Right lobe of liver (tissue), 6 donors: ENCODE data around the gene CPED1. TPM values are rescaled to one million over a fixed set of nuclear protein-coding genes. Genes with fewer than 3 reads are reported as not detected.
"Not testable (repeated sequence)": the region's sequence is repeated elsewhere in the genome, so short reads cannot be mapped to it uniquely, and the experiment has no call there.

Experiments used
- ATAC-seq, 4 donors: fragments of 200-7000 bp; cut with Tn5 transposase; one replicate each; pipeline ENCODE4 v1.9.1; 2020; ENCODE audit warnings: mild to moderate bottlenecking in 4 of 4, moderate library complexity in 4 of 4
- DNase-seq, 3 donors: peaks; one replicate each; pipeline ENCODE4 v3.0.0-alpha.2; 2020
- H3K27ac ChIP-seq, 3 donors: fragments of 200-600 bp; one replicate each; pipeline ENCODE4 v1.8.0; 2022
- H3K27me3 ChIP-seq, 2 donors: fragments of 200-600 bp; one replicate each; pipeline ENCODE4 v1.8.0; 2022
- H3K36me3 ChIP-seq, 4 donors: fragments of 200-600 bp; sonication (generic) in 1 of 4; one replicate each; pipeline versions ENCODE4 v1.5.1 to v1.8.0; 2017 to 2022; ENCODE audit warnings: control low read depth in 1 of 4
- H3K4me1 ChIP-seq, 4 donors: fragments of 200-600 bp; sonication (generic) in 1 of 4; one replicate each; pipeline versions ENCODE4 v1.5.1 to v1.8.0; 2017 to 2022; ENCODE audit warnings: control low read depth in 1 of 4
- H3K4me3 ChIP-seq, 3 donors: fragments of 200-600 bp; one replicate each; pipeline ENCODE4 v1.8.0; 2022
- H3K9me3 ChIP-seq, 4 donors: fragments of 200-600 bp; sonication (generic) in 1 of 4; one replicate each; pipeline versions ENCODE4 v1.5.1 to v1.8.0; 2017 to 2022; ENCODE audit warnings: control low read depth in 1 of 4
- POLR2A ChIP-seq: fragments of 450-650 bp; IDR thresholded peaks from one replicate; pipeline ENCODE4 v1.6.1; 2017; ENCODE audit warnings: antibody characterized with exemption, mild to moderate bottlenecking
- WGBS: methylation state at CpG from one replicate; pipeline ENCODE4 v1.1.6; 2018; ENCODE audit warnings: low coverage, low lambda C conversion rate; ENCODE audit not compliant: insufficient coverage; ENCODE audit errors: missing lambda C conversion rate; 5-methylcytosine and 5-hydroxymethylcytosine counted together
- intact Hi-C, 2 donors: fragments of 100-400 bp; cut with DNase I; formaldehyde crosslinking; loops; one replicate each; pipeline versions ENCODE4 v1.11.2 to v1.14.1; 2022
- total RNA-seq, 6 experiments: library from RNA; depleted of rRNA in 2 of 6; stranded (reverse); fragments of >200 nt in 2 of 6; fragmentation: NEBNext Ultra II Directional in 3 of 6; extraction: Animal tissue kit (Norgen Biotek cat#: 25700) in 3 of 6; gene quantifications; one replicate each; pipeline versions ENCODE4 v1.1.0 to v1.2.4, GENCODE V29; 2016 to 2023
- TF ChIP-seq, protein P1 (sequence below), 4 donors: fragments of 200-600 bp in 3 of 4; fragments of 450-650 bp in 1 of 4; IDR thresholded peaks; one replicate each; pipeline versions ENCODE4 v1.5.1 to v1.8.0; 2016 to 2022; ENCODE audit warnings: antibody characterized with exemption in 4 of 4, mild to moderate bottlenecking in 2 of 4
- donor health status: DM: no; HTN: yes; CAD: no.
- donor health status: DM: no; HTN: no; CAD: no.
- donor health status: DM: no; HTN: no; CAD: no.
- donor health status: DM: no; HTN: yes; CAD: no.
- donor health status: DM: no; HTN: yes; CAD: no.

Gene CPED1
- total RNA-seq, 6 experiments from 2014 or later = 24.3 to 45.8 (median 34.9) TPM

DNA sequence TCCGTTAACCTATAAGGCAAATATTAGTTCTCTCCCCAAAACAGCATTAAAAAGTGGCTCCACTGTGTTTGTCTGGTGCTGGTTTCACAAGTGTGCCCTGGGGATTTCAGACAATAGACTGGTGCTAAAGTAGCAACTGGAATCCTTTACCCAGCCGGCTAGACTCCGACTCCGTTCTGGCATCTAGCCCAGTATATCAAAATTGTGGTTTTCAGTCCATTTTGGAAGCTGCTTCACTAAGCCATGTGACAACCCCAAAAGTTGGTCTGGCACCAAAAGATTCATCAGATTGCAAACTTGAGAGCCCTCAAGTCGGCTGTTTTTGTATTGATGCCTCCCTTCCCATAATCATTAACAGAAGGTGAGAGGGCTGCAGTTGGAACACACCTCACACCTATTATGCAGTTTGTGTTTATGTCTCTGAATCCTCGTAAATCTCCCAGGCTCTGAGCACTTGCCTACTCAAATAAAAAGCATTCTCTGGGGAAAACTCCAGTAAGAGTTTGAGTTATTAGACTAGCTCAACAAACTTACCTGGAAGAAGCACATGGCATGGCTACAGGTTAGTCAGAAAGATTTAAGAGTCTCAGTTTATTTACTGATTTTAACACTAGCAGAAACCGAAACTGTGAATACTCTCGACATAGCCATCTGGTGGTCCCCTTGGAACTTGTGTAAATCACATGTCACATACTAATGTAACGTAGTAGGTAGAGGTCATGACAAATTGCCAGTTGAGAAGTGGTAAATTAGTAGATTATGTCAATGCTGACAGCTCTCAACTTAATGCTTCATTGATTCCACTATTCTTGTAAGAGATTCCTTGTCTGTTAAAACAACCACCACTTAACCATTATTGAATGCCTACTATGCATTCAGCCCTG lies 325.5 kb downstream of the CPED1 start:
- 34% methylated on average over 6 of the region's 9 CpGs for whole genome bisulfite sequencing
- H3K36me3 ChIP-seq = no peaks in the 10 kb centered on the region
- no peaks in the 10 kb centered on the region for H3K9me3 ChIP-seq
- intact Hi-C loops = no loop called here
- peak; percentile 66 to 93 (median 82) for ATAC-seq
- no peak overlapping the region for H3K27ac ChIP-seq
- no peak overlapping the region for H3K4me3 ChIP-seq
- DNase-seq = no peak
- TF ChIP-seq POLR2A = no peak
- TF ChIP-seq, protein P1, sequence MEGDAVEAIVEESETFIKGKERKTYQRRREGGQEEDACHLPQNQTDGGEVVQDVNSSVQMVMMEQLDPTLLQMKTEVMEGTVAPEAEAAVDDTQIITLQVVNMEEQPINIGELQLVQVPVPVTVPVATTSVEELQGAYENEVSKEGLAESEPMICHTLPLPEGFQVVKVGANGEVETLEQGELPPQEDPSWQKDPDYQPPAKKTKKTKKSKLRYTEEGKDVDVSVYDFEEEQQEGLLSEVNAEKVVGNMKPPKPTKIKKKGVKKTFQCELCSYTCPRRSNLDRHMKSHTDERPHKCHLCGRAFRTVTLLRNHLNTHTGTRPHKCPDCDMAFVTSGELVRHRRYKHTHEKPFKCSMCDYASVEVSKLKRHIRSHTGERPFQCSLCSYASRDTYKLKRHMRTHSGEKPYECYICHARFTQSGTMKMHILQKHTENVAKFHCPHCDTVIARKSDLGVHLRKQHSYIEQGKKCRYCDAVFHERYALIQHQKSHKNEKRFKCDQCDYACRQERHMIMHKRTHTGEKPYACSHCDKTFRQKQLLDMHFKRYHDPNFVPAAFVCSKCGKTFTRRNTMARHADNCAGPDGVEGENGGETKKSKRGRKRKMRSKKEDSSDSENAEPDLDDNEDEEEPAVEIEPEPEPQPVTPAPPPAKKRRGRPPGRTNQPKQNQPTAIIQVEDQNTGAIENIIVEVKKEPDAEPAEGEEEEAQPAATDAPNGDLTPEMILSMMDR (IDR thresholded peaks at IDR 0.05) = no peak
- H3K27me3 ChIP-seq = no peaks in the 10 kb centered on the region
- peaks cover 0 to 8% (median 0%) of the 10 kb centered on the region in 4 donors for H3K4me1 ChIP-seq

DNA sequence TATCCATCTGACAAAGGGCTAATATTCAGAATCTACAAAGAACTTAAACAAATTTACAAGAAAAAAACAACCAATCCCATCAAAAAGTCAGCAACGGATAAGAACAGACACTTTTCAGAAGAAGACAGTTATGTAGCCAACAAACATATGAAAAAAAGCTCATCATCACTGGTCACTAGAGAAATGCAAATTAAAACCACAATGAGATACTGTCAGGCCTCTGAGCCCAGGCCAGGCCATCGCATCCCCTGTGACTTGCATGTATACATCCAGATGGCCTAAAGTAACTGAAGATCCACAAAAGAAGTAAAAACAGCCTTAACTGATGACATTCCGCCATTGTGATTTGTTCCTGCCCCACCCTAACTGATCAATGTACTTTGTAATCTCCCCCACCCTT lies 326.7 kb downstream of the CPED1 start:
- H3K9me3 ChIP-seq, ATAC-seq, H3K27ac ChIP-seq, intact Hi-C loops, H3K4me3 ChIP-seq, DNase-seq, H3K4me1 ChIP-seq, H3K36me3 ChIP-seq, H3K27me3 ChIP-seq: not testable (repeated sequence)
- 100% methylated on average over 2 of the region's 3 CpGs for WGBS

- H3K27ac ChIP-seq = no peak overlapping the region
- no peaks in the 10 kb centered on the region for H3K9me3 ChIP-seq
- TF ChIP-seq, protein P1 (IDR thresholded peaks at IDR 0.05) = no peak
- TF ChIP-seq POLR2A = no peak
- intact Hi-C loops = no loop called here
- H3K4me3 ChIP-seq = no peak overlapping the region
- H3K36me3 ChIP-seq = no peaks in the 10 kb centered on the region
- 35% methylated on average over 3 of the region's 3 CpGs for WGBS
- H3K4me1 ChIP-seq = no peaks in the 10 kb centered on the region
- no peaks in the 10 kb centered on the region for H3K27me3 ChIP-seq
- ATAC-seq (no peak), DNase-seq (no peak)
Observed at GRCh38 chr7:121322460-121322859, 333.9 kb downstream of the CPED1 start.

DNA sequence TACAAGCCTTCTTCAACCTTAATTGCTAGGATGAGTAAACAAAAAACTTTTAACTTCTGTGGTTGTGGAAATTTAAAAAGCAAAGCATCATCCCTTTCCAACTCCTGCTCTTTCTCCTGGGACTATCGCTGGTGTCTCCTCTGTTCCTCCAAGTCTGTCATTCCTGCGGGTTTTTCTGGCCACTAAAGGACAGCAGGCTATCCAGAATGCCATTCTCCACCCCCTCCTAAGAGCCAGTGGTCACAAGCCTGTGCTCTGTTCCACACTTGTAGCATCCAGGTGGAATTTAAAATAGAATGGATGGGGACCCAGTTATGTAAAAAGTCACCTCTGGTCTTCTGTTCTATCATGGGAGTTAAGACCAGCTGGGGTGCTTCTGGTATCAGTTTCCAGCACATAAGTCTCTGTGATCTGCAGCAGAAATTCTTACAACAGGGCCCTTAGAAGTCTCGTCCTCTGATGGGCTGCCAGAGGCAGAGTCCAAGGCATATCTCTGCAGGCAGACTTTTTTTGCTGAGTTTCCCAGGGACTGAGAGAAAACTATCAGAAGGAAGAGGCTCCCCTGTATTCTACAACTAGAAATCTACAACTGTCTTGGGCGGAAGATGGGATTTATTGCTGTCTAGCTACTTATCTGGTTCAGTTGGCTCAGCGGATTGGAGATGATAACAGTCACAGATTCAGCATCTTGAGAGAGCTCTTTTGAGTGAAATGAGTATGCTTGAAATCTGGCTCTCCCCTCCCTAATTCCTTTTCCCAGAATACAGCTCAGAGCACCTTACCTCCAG lies 335.2 kb downstream of the CPED1 start:
- WGBS = 70% methylated on average over 4 of the region's 5 CpGs
- H3K27ac ChIP-seq = no peak overlapping the region
- no peaks in the 10 kb centered on the region for H3K9me3 ChIP-seq
- H3K27me3 ChIP-seq = peaks cover 0 to 5% of the 10 kb centered on the region in 2 donors
- DNase-seq = no peak
- H3K36me3 ChIP-seq = no peaks in the 10 kb centered on the region
- H3K4me1 ChIP-seq = no peaks in the 10 kb centered on the region
- intact Hi-C loops = no loop called here
- TF ChIP-seq, protein P1 (IDR thresholded peaks at IDR 0.05) = no peak
- no peak for TF ChIP-seq POLR2A
- H3K4me3 ChIP-seq = no peak overlapping the region
- no peak for ATAC-seq

DNA sequence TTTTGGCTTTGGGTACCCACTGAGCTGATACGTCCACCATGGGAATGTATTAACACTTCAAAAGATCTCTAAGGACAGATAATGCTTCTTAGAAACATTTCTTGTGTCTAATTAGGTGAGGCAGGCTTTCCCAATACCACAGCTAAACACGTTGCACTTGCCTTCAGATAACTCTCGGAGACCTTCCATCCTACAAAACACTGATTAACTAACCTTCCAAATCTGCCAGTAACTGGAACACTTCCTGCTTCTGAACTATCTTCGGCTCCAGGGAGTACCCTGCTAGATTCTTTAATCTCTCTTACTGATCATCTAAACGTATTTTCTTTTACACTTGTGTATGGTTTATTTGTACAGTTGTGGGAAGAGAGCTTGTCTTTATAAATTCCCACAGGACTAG lies 339.2 kb downstream of the CPED1 start:
- no peak for TF ChIP-seq POLR2A
- TF ChIP-seq, protein P1 (IDR thresholded peaks at IDR 0.05) = no peak
- DNase-seq (no peak), ATAC-seq (peak in 2 of 4 donors; percentile 20 to 79)
- no peak overlapping the region for H3K27ac ChIP-seq
- intact Hi-C loops = no loop called here
- 45% methylated on average over 5 of the region's 5 CpGs for WGBS
- no peaks in the 10 kb centered on the region for H3K36me3 ChIP-seq
- no peaks in the 10 kb centered on the region for H3K9me3 ChIP-seq
- peaks cover 4 to 40% of the 10 kb centered on the region in 2 donors for H3K27me3 ChIP-seq
- no peak overlapping the region for H3K4me3 ChIP-seq
- peaks cover 0 to 18% (median 5%) of the 10 kb centered on the region in 4 donors for H3K4me1 ChIP-seq
